Stimulated activated CD4-positive, alpha-beta T cell treated with anti-CD3 and anti-CD28 coated beads, Interleukin-12 subunit alpha, Interleukin-12 subunit beta, amount 100 ng/mL, for 48 hours (primary cell): Measurements from ENCODE around the gene TTC21A.
"Not testable (repeated sequence)": the region's sequence is repeated elsewhere in the genome, so short reads cannot be mapped to it uniquely, and the experiment has no call there.

Experiments
- DNase-seq, 3 donors: peaks; one replicate each; pipeline ENCODE4 v3.0.0-alpha.2; 2020; ENCODE audit warnings: low read depth in 2 of 3, low spot score in 1 of 3

The TTC21A gene

DNA sequence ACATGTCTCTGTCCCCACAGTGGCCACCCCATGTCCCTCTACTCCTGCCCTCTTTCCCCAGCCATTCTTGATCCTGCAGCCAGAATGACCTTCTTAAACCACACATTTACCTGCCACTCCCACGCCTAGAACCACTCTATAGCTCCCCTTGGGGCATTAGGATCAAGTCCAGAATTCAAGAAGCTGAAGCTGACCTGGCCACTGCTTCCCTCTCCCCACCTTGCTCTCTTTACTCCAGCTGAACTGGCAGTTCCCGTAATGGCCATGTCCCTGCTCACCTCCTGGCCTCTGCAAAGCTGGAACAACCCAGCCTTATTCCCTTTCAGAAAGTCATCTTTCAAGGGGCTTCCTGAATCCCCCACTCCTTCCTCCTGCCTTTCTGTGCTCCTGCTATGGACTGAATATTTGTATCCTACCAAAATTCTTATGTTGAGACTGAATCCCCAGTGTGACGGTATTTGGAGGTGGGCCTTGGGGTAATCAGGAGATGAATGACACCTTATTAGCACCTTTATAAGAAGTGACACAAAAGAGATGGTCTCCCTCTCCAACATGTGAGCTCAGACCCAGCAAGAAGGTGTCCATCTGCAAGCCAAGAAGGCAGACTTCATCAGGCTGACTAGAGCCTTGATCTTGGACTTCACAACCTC is 42.1 kb downstream of the TTC21A start:
- DNase-seq = no peak

DNA sequence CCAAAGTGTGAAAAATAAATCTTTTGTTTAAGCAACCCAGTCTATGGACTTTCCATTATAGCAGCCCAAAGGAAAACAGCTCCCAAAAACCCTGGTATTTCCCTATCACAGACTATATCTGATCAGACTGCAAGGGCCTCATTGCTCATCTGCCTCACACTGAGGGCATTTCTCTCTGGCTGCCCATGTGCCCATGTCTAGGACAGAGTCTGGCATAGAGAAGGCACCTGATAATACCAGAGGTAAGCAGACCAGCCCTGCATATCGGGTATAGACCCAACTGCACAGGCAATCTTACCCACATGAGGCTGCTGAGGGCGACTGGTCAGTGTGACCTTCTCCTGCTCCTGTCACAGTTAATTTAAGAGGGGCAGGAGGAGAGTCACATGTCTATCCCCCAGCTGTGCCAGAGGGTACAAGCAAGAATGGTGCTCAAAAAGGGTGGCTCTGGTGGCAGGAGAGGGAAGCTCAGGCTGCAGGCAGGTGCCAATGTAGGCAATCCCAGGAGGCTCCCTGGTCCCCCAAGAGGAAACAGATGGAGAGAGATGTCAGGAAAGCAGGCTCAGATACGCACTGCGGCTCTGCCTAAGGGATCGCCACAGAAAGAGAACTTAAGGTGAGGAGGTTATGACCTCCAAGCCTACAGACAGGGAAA is 42.8 kb downstream of the TTC21A start:
- no peak for DNase-seq

DNA sequence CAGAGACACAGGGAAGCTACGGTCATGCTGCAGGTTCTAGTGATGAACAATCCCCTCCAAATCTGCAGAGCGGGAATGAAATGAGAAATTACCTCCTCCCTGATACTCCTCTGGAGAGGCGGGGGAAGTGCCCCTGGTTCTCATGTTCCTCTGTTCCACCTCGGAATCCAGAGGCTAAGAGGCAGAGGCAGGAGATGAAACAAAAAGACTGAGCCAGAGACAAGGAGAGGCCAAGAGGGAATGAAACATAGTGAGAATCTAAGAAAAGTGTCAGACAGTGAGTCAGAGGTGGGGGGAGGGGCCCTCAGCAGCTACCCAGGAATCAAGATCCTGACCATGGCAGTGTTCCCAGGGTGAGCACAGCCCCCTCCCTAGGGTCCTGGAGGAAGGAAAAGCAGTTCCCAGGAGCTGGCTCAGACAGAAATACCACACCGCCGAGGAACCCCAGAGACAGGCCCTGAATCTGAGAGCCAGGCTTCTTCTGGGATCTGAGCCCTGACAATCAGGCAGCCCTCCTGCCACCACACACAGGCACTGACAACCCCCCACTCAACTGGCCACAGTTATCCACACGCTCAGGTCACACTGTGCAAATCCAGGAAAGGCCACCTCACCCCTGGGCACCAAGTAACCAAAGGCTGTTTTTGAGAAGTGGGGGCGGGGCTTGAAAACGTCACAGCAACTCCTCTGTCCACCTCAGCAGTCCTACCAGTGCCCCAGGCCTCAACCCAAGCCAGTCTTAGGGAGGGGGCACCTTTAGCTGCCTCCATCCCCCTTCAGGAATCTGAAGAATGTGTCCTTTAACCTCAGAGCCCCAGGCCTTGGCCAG is 43.5 kb downstream of the TTC21A start:
- peak in 2 of 3 donors; percentile 67 to 76 for DNase-seq

DNA sequence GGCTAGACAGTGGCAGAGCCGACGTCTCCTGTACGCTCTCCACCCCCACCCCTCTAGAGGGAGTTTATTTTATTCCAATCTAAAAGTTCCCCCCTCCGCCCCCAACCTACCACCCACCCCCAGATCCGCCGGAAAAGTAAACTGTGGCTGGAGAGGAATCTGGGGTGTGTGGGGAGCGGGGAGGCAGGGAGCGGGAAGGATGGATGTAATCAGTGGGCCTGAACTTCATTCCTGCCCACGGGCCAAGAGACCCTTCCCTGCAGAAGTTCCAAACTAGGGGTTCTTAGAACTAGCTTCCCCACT is 46.4 kb downstream of the TTC21A start:
- DNase-seq = no peak

DNA sequence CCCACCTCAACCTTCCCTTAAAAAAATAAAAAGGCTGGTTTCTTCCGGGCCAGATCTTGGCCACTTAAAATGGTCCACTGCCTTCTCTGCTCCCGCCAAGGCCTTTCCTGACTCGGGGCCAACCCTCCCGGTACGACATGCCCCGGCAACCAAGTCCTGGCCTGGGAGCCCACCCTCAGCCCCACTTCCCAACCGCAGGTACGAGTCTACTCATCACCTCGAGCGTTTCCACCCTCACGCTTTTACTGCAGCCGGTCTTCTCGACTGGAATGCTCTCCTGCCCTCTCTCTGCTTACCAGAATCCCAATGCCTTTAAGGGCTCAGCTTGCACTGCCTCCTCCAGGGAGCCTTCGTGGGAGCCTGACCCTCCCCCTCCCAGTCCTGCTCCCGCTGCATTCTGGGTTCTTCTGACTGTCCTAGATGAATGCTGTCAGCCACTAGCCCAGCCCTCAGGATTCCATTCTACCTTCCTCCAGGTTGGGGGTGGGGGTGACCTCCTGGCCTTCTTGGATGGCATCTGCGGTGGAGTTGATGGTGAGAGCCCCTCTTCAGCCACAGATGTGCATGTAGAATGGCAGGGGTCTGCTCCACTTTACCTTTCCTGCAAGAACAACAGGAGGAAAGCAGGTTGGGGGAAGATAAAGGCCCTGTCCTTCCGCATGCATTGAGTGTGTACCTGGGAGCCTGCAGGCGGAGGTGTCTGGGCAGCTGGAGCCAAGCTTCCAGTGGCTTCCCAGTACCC is 47.0 kb downstream of the TTC21A start:
- DNase-seq = no peak

DNA sequence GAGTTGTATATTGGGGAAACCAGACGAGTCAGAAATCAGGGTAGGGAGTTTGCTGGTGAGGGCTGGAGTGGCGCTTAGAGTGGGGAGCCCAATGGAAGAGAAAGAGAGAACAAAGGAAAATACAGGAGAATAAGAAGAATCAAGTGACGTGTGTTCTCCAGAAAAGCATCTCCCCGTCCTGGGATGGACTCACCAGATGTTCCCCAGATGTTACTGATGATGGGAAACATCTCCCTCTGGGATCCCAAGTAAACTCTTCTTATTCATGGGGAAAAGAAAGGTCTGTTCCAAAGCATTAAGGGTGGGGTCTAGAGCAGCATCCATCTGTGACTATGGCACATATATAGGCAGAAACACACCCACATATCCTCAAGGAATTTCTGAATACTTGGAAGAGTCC is 48.9 kb downstream of the TTC21A start:
- DNase-seq = no peak

DNA sequence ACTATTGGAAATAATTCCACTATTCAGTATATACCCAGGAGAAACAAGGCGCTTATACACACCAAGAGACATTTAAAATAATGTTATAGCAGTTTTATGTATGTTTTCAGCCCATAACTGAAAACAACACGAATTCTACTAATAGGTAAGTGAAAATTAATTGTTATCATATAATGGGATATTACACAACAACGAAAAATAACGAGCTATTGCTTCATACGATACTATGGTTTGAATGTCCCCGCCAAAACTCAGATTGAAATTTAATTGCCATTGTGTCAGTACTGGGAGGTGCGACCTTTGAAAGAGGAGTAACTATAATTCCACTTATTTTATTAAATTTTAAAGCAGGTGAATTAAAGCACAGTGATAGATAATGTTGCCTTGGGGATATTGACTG is 49.9 kb downstream of the TTC21A start:
- DNase-seq = no peak

DNA sequence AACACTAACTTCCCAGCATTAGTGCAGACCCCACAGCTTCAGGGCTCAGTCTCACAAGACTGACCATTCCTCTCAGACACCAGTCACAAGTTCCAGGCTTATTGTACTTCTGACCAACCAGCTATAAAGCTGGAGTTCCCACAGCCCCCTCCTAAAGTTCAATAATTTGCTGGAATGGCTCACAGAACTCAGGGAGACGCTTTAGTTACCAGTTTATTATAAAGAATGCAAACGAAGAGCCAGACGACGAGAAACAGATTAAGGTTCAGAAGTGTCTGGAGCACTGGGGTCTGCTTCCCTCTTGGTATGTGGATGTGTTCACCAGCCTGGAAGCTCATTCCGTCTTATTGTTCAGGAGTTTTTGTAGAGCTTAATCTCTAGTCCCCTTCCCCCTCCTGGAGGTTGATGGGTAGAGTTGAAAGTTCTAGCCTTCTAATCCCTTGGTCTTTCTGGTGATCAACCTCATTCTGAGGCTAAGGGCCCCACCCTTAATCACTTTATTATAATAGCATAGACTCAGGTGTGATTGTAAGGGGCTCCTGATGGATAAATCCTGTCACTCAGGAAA is 50.8 kb downstream of the TTC21A start:
- no peak for DNase-seq

DNA sequence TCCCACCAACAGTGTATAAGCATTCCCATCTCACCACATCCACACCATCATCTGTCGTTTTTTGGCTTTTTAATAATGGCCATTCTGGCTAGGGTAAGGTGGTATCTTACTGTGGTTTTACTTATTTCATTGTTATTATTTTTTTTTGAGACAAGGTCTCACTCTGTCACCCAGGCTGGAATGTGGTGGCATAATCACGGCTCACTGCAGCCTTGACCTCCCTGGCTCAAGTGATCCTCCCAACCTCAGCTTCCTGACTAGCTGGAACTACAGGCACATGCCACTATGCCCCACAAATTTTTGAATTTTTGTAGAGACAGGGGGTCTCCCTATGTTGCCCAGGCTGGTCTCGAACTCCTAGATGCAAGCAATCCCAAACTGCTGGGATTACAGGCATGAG is 56.9 kb downstream of the TTC21A start:
- no peak for DNase-seq

DNA sequence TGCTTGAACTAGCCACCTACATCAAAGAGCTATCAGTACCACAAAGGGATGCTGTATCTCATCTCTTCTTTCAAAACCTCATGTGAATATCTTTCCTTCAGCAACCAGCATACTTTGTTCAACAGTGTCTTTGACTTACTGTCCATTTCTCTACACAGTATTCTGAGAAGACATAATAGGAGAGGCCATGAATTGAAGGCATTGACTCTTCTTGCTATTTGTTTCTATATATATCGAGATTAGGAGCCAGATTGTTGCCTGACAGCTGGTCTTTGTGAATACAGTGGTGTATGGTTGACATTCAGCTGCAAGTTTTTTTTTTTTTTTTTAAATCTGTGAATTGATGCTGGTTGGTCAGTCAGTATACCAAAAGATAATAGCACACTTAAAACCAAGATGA is 58.0 kb downstream of the TTC21A start:
- DNase-seq = no peak

DNA sequence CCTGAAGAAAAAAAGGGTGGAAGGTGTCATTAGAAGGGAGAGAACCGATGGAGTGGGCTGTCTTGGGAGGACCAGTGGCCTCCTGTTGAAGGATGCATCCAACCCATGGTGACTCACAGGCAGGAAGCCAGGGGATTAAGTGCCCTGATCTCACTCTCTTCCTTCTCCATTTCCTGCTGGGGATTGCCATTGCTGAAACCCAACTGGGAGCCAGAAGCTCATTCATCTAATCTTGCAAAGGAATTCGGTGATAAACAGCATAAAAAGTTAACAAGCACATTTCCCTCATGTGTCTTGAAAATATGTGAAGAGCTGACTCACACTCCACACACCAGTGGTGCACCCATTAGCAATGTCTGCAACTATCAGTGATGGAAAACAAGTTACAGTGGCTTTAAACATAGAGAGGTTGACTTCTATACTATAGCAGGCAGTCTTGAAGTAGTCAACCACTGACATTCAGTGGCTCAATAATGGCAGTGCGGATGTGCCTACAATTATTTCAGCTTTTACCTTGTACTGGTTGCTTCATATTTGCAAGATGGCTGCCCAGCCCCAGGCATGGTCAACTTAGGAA is 58.7 kb downstream of the TTC21A start:
- DNase-seq = no peak

DNA sequence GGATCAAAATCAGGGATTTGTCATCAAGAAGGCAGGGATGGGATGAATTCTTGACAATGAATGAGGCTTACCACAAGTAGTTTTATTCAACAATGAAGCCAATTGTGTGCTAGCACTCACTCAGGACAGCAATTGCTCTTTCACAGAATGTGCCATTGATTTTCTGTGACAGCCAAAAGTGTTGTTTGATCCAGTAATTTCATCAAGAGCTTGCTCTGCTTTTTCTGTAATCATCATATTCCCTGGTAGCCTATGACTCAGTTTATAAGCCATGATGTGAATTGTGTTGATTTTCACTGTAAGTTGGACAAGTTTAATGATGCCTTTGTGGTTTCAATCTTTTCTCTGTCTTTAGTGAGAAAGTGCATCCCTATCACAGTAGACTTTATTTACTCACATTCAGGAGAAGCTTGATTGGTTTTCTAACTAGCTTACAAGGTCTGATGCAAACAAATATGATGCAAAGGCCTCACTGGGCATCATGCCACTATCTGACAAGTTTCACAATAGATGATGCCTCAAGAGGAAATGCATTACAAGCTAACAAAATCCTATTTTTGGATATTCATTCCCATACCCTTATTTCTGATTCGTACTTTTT is 59.6 kb downstream of the TTC21A start:
- no peak for DNase-seq

DNA sequence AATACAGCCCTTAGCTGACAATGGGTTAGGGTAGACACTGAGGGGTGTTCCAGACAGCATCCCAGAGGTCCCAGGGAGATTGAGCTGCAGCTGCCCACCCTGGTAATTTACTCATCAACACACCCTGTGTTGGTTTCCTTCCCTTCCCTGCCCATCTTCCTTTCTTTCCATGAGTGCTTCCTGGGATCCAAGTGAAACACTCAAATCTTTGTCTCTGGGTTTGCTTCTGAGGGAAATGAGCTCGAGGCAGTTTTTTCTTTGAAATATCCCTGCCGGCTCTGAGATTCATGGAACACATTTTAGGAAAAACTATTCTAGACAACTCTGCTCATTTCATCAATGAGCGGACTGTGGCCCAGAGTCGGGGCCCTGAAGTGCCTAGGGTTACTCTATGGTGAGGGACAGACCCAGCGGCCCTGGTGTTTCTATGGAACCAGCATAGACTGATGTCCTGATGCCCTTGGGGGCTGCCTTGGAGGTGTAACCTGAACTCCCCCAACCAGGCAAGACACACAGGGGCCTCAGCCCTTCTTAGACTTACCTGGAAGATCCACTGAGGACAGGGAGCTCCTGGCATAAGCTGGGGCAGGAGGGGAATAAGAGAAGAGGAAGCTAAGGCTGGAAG is 60.8 kb downstream of the TTC21A start:
- DNase-seq = no peak

DNA sequence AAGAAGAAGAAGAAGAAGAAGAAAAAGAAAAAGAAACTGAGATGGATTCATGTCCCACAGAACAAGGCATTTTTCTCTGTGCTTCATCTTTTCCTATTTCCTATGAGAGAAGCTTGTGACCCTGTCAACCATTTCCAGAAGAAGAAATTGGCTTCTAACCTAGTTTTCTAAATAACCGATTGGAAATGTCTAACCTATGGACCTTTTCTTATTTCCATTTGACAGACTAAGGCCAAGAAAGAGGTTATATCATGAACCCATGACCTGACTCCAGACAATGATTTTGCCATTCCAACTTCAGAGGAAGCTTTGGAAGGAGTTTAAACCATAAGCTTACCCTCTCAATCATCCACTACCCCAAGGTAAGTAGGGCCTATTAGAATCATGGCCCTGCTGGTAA is 62.2 kb downstream of the TTC21A start:
- no peak for DNase-seq

DNA sequence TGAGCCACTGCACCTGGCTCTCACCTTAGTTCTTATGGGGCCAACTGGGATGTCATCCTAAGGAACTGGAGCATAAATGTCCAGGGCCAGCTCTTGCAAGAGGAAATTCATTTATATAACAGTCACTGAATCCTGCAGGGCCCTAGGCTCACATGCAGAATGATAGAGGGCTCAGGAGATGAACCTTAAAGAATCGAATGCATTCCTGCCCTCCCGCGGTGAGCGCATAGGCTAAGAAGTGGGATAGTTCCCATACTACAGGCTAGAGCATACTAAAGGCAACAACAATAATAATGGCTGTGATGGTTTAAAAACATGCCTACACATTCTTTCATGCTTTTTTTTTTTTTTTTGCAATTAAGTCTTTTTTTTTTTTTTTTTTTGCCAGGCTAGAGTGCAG is 63.0 kb downstream of the TTC21A start:
- DNase-seq = no peak

DNA sequence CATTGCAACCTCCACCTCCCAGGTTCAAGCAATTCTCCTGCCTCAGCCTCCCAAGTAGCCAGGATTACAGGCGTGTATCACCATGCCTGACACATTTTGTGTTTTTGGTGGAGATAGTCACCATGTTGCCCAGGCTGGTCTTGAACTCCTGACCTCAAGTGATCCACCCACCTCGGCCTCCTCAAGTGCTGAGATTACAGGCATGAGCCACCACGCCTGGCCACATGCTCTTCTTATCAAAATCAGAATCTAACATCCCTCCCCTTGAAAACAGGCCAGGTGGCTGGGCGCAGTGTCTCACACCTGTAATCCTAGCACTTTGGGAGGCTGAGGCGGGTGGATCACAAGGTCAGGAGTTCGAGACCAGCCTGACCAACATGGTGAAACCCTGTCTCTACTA is 63.4 kb downstream of the TTC21A start:
- DNase-seq = not testable (repeated sequence)

DNA sequence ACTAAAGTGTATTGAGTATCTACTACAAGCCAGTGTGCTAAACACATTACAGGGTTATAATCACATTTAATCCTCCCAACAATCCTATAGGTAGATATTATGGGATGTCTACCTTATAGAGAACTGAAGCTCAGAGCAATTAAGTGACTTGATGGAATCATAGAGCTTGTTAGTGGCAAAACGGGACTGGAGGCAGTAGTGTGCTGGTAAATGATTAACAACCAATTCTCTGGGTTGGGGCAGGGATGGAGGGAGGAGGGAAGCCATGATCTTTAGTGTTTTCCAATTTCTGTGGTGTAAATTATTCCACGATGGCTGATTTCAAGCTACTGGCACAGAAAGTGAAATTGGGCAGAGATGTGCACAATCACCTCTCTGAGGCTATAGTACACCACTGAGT is 64.4 kb downstream of the TTC21A start:
- DNase-seq = no peak

DNA sequence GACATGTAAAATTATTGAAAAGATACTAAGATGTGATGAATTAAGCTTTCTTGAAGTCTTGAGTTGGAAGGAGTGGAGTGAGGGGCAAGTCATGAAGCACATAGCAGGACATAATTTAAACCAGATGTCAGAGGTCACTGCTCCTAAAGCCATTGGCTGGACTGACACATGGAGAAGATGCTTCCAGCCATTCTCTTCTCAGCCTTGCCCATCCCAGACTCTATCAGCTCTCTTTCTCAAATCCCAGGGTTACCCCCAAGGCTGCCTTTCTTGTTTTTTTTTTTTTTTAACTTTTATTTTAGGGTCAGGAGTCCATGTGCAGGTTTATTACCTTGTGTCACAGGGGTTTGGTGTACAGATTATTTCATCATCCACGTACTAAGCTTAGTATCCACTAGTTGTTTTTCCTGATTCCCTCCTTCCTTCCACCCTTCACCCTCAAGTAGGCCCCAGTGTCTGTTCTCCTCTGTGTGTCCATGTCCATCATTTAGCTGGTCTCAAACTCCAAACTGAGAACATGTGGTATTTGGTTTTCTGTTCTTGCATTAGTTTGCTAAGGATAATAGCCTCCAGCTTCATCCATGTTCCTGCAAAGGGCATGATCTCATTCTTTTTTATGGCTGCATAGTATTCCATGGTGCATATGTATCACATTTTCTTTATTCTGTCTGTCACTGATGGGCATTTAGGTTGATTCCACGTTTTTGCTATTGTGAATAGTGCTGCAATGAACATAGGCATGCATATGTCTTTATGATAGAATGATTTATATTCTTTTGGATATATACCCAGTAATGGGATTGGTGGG is 66.0 kb downstream of the TTC21A start:
- DNase-seq = no peak

DNA sequence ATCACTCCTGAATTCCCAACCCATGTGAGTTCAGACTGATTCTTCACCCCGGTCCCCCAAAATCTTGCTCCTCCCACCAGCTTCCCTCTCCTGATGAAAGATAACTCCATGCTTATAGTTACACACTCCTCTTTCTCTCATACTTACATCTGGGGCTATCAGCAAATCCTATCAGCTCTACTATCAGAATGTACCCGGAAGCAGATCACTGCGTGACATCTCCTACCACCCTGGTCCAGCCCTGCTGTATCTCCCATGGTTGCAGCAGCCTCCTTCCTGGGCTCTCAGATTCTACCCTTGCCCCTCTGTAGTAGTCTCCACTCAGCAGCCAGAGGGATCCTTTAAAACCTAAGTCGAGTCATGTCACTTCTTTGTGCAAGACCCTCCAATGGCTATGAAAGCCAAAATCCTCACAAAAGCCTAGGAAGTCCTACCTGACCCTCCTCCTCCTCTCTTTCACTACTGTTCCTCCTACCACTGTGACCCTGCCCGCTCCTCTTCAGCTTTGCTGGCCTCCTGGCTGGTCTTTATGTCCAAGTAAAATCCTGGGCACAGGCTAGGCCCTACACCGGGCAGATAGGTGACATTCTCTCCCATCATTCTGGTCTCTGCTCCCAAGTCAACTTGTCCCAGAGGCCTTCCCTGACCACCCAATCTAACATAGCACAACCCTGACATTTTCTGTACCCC is 68.7 kb downstream of the TTC21A start:
- DNase-seq = no peak
